HUES64 (cell line): ENCODE results near the gene ARHGEF37.
A peak's percentile ranks its signal among the peaks of the same experiment; 100 is the strongest.

ENCODE experiments used
- H3K27ac ChIP-seq: 2 replicates; pipeline ENCODE4 v1.7.0; 2013; ENCODE audit warnings: low read depth, low read length, inconsistent platforms
- H3K27me3 ChIP-seq: 2 replicates; pipeline ENCODE4 v1.6.1; 2013; ENCODE audit warnings: mild to moderate bottlenecking, low read length; ENCODE audit not compliant: insufficient read depth
- H3K36me3 ChIP-seq: 2 replicates; pipeline ENCODE4 v1.6.1; 2013; ENCODE audit warnings: mild to moderate bottlenecking, low read length; ENCODE audit not compliant: insufficient read depth
- H3K4me1 ChIP-seq: 2 replicates; pipeline ENCODE4 v1.6.1; 2013; ENCODE audit warnings: mild to moderate bottlenecking, low read length, moderate library complexity; ENCODE audit not compliant: insufficient read depth
- H3K4me3 ChIP-seq: 2 replicates; pipeline ENCODE4 v1.5.1; 2013; ENCODE audit warnings: mild to moderate bottlenecking, low read length, moderate library complexity
- H3K9ac ChIP-seq: 2 replicates; pipeline ENCODE4 v1.6.1; 2013; ENCODE audit warnings: mild to moderate bottlenecking, low read depth, low read length
- H3K9me3 ChIP-seq: 2 replicates; pipeline ENCODE4 v1.6.1; 2013; ENCODE audit warnings: low read depth, low read length; ENCODE audit not compliant: insufficient read depth
- WGBS: fragments of 150-250, 120-280 bp; methylation state at CpG from one replicate; pipeline ENCODE4 v1.1.7; 2013; ENCODE audit warnings: missing lambda C conversion rate; 5-methylcytosine and 5-hydroxymethylcytosine counted together

The ARHGEF37 gene

GRCh38 chr5:149630337-149630736 lies 49.0 kb downstream of the ARHGEF37 start:
- 90% methylated on average over 8 of the region's 8 CpGs for WGBS
- Histone ChIP-seq H3K9ac (no peak overlapping the region), H3K36me3 (no peaks in the 10 kb centered on the region), H3K27ac (no peak overlapping the region), H3K9me3 (no peaks in the 10 kb centered on the region), H3K27me3 (no peaks in the 10 kb centered on the region), H3K4me1 (peaks cover 21% of the 10 kb centered on the region; the same call in 1 of the 2 replicates), H3K4me3 (no peak overlapping the region)

DNA sequence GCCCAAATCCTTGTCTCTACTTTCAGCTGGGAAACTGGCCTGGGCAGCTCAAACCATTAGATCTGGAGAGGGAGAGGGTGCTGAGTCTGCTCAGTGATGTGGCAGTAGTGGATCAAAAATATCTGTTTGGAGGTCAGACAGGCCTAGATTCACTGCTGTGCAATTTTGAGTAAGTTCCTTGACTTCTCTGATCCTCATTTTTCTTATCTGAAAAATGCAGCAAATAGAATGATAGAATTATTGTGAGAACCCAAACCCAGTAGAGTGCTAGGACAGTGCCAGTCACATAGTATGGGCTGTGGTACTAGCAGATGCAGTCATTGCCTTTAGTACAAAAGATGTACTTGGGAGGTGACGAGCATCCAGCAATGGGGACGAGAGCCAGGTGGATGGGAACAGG lies 50.2 kb downstream of the ARHGEF37 start:
- H3K36me3 ChIP-seq: no peaks in the 10 kb centered on the region
- H3K9me3 ChIP-seq: no peaks in the 10 kb centered on the region
- H3K4me1 ChIP-seq: peaks cover 21% of the 10 kb centered on the region; the same call in 1 of the 2 replicates
- 90% methylated on average over 2 of the region's 2 CpGs for WGBS
- no peak overlapping the region for H3K27ac ChIP-seq
- H3K27me3 ChIP-seq: no peaks in the 10 kb centered on the region
- no peak overlapping the region for H3K4me3 ChIP-seq
- no peak overlapping the region for H3K9ac ChIP-seq

- Histone ChIP-seq H3K27me3 (no peaks in the 10 kb centered on the region), H3K9me3 (no peaks in the 10 kb centered on the region), H3K9ac (no peak overlapping the region), H3K36me3 (no peaks in the 10 kb centered on the region), H3K4me1 (peaks cover 21% of the 10 kb centered on the region; the same call in 1 of the 2 replicates), H3K4me3 (no peak overlapping the region), H3K27ac (peak overlapping the region; percentile 14; the same call in 1 of the 2 replicates)
- WGBS: 70% methylated on average over 12 of the region's 12 CpGs
Observed at GRCh38 chr5:149632311-149633251, 51.3 kb downstream of the ARHGEF37 start.

DNA sequence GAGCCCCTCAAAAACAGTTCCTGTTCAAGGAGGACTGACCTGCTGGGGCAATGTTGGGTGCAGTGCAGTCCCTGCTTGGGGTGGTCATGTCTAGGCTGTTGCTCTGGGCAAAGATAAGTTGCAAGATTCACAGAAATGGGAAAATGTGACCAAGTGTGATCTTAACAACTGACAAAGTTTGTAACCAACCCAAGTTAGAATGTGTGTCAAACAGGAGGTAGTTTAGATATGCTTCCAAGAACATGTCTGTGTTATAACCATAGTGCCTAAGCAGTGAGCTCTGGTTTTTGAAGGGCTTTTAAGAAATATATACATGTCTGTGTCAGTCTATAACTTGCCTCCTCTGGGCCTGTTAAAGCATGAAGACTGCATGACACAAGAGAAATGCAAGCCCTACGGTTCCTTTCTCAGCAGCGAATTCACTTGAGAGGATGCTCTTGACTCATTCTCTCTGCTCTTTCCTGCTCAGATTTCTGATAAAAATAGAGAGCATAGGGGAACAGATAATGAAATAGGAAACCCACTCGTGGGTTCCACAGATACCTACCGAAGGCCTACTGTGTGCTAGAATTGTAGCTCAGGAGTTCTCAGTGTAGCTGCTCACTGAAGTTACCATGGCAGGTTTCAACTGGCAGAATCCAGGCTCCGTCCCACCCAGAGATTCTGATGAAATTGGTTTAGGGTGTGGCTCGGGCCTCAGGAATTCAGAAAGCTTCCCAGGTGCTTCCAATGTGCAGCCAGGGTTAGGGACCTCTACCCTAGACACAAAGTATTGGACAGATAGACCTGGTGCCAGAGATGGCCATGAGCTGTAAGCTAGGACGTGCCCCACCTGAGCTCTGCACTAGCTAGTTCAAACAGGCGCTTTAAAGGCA lies 52.4 kb downstream of the ARHGEF37 start:
- no peak overlapping the region for H3K27ac ChIP-seq
- WGBS: 85% methylated on average over 8 of the region's 8 CpGs

GRCh38 chr5:149635394-149635793 lies 54.1 kb downstream of the ARHGEF37 start:
- no peak overlapping the region for H3K9ac ChIP-seq
- H3K27ac ChIP-seq: no peak overlapping the region
- H3K27me3 ChIP-seq: no peaks in the 10 kb centered on the region
- no peaks in the 10 kb centered on the region for H3K9me3 ChIP-seq
- 84% methylated on average over 2 of the region's 2 CpGs for WGBS
- no peaks in the 10 kb centered on the region for H3K36me3 ChIP-seq
- H3K4me1 ChIP-seq: peaks cover 17% of the 10 kb centered on the region; the same call in 1 of the 2 replicates
- H3K4me3 ChIP-seq: no peak overlapping the region

More for the DNA sequence above, 52.4 kb downstream of the ARHGEF37 start:
- Histone ChIP-seq H3K4me3 (no peak overlapping the region), H3K4me1 (peaks cover 17% of the 10 kb centered on the region; the same call in 1 of the 2 replicates), H3K9ac (no peak overlapping the region), H3K36me3 (no peaks in the 10 kb centered on the region), H3K9me3 (no peaks in the 10 kb centered on the region), H3K27me3 (no peaks in the 10 kb centered on the region)

DNA sequence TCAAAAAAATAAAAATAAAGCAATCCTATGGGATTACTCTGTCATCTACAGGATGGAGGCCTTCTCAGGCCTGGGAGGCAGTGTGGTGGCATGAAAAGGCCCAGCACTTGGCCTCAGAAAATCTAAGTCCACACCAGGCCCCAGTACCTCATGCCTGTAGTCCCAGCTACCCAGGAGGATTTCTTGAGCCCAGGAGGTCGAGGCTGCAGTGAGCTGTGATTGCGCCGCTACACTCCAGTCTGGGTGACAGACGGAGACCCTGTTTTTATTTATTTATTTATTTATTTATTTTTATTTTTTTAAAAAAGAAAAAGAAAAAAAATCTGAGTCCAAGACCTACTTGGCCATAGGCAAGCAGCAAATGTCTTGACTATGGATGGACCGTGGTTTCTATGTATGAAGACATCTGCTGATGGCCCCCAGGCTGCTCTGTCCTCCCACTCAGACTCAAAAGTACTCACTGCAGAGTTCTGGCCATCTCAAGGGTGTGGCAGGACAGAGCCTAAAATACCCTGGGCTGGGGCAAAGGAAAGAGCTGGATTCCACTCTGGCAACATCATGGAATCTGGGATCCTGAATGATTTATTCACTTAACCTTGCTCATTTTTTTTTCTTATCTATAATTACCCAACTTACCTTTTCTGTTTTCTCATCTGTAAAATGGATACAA lies 55.0 kb downstream of the ARHGEF37 start:
- WGBS: 91% methylated on average over 4 of the region's 5 CpGs
- H3K9ac ChIP-seq: no peak overlapping the region
- no peaks in the 10 kb centered on the region for H3K27me3 ChIP-seq
- H3K9me3 ChIP-seq: no peaks in the 10 kb centered on the region
- no peaks in the 10 kb centered on the region for H3K36me3 ChIP-seq
- H3K4me1 ChIP-seq: peaks cover 17% of the 10 kb centered on the region; the same call in 1 of the 2 replicates
- H3K27ac ChIP-seq: no peak overlapping the region
- no peak overlapping the region for H3K4me3 ChIP-seq

DNA sequence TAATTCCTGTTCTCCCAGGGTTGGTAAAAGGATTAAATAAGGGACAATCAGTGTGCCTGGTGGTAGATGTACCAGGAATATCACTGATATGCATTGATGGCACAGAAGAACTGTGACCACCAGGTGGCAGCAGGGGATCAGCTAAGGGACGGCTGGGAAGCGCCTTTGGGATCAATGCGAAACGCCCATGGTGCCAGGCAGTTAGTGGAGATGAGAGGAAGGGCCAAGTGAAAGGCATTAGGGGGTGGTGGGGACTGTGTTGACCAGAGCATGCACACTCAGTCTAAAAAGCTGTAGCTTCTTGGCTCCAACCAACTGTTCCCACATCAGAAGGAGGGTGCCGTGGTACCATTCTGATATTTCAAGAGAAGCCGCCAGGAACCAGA lies 55.6 kb downstream of the ARHGEF37 start:
- no peaks in the 10 kb centered on the region for H3K9me3 ChIP-seq
- no peaks in the 10 kb centered on the region for H3K36me3 ChIP-seq
- WGBS: 16% methylated on average over 4 of the region's 6 CpGs
- H3K4me1 ChIP-seq: peaks cover 17% of the 10 kb centered on the region; the same call in 1 of the 2 replicates
- H3K27me3 ChIP-seq: no peaks in the 10 kb centered on the region
- H3K9ac ChIP-seq: no peak overlapping the region
- H3K4me3 ChIP-seq: no peak overlapping the region
- H3K27ac ChIP-seq: no peak overlapping the region

- 94% methylated on average over 5 of the region's 5 CpGs for WGBS
- Histone ChIP-seq H3K27me3 (no peaks in the 10 kb centered on the region), H3K9ac (no peak overlapping the region), H3K36me3 (no peaks in the 10 kb centered on the region), H3K9me3 (no peaks in the 10 kb centered on the region), H3K4me3 (no peak overlapping the region), H3K4me1 (peaks cover 8% of the 10 kb centered on the region; the same call in 1 of the 2 replicates), H3K27ac (no peak overlapping the region)
Observed at GRCh38 chr5:149638136-149638535, 56.8 kb downstream of the ARHGEF37 start.

DNA sequence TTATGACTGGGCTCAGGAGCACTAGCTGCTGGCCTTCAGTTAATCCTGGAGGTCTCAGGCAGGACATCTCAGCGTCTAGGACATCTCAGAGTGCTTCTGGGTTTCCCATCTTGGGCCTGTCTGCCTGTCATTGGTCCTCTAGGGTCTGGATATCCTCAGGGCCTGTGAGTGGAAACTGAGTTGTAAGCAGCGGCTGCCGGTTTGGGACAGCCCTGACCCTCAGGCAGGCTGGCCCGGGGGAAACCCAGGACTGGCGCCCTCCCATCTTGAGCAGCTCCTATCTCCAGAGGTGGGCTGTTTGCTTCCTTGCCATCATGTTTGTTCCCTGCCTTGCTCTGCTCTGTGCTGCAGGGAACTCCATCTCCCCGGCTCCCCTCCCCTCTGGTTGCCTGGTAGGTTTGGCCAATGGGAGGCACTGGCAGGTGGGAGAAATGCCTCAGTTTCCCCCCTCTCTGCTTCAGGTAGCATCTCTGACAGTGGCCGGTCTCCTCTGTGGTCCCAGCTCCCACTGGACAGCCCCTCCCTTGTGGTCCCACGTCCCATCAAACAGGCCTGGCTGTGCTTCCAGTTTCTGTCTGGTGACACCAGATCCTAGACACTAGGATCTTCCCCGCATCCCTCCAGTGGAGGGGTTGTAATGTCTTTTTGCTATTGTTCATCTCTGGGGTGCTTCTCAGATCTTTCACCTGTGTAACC lies 57.4 kb downstream of the ARHGEF37 start:
- H3K9me3 ChIP-seq: no peaks in the 10 kb centered on the region
- H3K36me3 ChIP-seq: no peaks in the 10 kb centered on the region
- WGBS: 91% methylated on average over 9 of the region's 9 CpGs
- no peak overlapping the region for H3K27ac ChIP-seq
- no peaks in the 10 kb centered on the region for H3K27me3 ChIP-seq
- H3K9ac ChIP-seq: no peak overlapping the region
- H3K4me1 ChIP-seq: peaks cover 3% of the 10 kb centered on the region; the same call in 1 of the 2 replicates
- no peak overlapping the region for H3K4me3 ChIP-seq

DNA sequence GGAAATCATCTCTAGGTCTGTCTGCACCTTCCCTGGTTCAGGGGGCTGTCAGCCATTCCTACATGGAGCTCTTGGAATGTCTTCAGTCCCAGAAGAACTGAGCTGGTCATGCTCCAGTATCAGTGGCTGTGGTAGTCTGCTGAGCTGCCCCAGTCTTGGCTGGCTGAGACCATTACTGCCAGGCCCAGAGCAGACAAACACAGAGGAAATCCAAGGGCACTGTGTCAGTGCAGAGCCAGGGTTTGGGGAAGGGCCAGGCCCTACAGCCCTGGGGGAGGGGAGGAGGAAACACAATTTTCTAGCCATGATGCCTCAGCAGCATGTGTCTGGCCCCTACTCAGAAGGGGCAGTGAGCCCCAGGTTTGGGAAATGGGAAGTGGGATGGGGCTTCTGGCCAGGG lies 58.4 kb downstream of the ARHGEF37 start:
- no peak overlapping the region for H3K4me3 ChIP-seq
- no peaks in the 10 kb centered on the region for H3K27me3 ChIP-seq
- H3K27ac ChIP-seq: no peak overlapping the region
- H3K36me3 ChIP-seq: no peaks in the 10 kb centered on the region
- no peak overlapping the region for H3K9ac ChIP-seq
- H3K9me3 ChIP-seq: no peaks in the 10 kb centered on the region
- H3K4me1 ChIP-seq: no peaks in the 10 kb centered on the region
